ENCODE data around the gene LEMD3. TPM values are rescaled to one million over a fixed set of nuclear protein-coding genes. Genes with fewer than 3 reads are reported as not detected.

LEMD3 gene
- total RNA-seq, 1 donor from 2014 or later: 44.4 TPM

DNA sequence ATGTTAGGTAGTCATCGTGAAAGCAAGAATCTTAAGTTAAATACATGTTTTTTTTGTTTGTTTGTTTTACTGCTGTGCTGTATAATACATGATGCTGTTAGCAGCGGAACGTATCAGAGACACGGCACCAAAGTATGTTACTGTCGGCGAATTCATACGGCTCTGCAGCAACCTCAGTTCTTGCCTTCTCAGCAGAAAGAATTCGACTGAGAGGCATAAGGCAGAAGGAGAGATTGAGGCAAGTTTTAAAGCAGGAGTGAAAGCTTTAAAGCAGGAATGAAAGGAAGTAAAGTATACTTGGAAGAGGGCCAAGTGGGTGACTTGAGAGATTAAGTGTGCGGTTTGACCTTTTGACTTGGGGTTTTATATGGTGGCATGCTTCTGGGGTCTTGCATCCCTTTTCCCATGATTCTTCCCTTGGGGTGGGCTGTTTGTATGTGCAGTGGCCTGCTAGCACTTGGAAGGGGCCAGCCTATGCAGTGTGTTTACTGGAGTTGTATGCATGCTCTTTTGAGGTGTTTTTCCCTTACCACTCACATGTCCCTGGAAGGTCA lies 23.7 kb downstream of the LEMD3 start:
- Mint-ChIP-seq H3K4me1 (peaks cover 22% of the 10 kb centered on the region), H3K36me3 (peaks cover 24% of the 10 kb centered on the region), H3K9me3 (peaks cover 20% of the 10 kb centered on the region), H3K27me3 (ENCODE audit: low read depth) (no peaks in the 10 kb centered on the region), H3K4me3 (no peak overlapping the region), H3K27ac (peak overlapping the region; percentile 86)
- TF ChIP-seq, protein P1, sequence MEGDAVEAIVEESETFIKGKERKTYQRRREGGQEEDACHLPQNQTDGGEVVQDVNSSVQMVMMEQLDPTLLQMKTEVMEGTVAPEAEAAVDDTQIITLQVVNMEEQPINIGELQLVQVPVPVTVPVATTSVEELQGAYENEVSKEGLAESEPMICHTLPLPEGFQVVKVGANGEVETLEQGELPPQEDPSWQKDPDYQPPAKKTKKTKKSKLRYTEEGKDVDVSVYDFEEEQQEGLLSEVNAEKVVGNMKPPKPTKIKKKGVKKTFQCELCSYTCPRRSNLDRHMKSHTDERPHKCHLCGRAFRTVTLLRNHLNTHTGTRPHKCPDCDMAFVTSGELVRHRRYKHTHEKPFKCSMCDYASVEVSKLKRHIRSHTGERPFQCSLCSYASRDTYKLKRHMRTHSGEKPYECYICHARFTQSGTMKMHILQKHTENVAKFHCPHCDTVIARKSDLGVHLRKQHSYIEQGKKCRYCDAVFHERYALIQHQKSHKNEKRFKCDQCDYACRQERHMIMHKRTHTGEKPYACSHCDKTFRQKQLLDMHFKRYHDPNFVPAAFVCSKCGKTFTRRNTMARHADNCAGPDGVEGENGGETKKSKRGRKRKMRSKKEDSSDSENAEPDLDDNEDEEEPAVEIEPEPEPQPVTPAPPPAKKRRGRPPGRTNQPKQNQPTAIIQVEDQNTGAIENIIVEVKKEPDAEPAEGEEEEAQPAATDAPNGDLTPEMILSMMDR (IDR thresholded peaks at IDR 0.05; ENCODE audit: unreplicated experiment): no peak
- no peak for DNase-seq (ENCODE audit: low spot score in 2 of 2, unreplicated experiment in 2 of 2)

DNA sequence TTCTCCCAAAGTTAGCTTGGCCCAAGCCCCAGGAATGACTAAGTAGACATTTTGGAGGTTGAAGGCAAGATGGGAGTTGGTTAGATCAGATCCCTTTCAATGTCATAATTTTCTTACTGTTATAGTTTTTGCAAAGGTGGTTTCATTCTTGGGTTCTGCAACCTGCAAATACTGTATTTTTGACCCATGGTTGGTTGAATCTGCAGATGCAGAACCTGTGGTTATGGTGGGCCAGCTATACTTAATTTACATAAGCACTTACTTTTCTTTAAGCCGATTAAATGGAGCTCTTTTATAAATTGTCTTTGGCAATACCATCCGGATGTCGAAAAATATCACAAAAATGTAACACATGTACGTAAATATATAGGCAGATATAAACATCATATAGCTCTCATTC lies 25.6 kb downstream of the LEMD3 start:
- H3K36me3 Mint-ChIP-seq: peaks cover 24% of the 10 kb centered on the region
- no peaks in the 10 kb centered on the region for H3K27me3 Mint-ChIP-seq (ENCODE audit: low read depth)
- no peak overlapping the region for H3K4me3 Mint-ChIP-seq
- TF ChIP-seq, protein P1 (IDR thresholded peaks at IDR 0.05; ENCODE audit: unreplicated experiment): no peak
- H3K27ac Mint-ChIP-seq: no peak overlapping the region
- no peak for DNase-seq (ENCODE audit: low spot score in 2 of 2, unreplicated experiment in 2 of 2)
- peaks cover 20% of the 10 kb centered on the region for H3K9me3 Mint-ChIP-seq
- H3K4me1 Mint-ChIP-seq: peaks cover 22% of the 10 kb centered on the region

DNA sequence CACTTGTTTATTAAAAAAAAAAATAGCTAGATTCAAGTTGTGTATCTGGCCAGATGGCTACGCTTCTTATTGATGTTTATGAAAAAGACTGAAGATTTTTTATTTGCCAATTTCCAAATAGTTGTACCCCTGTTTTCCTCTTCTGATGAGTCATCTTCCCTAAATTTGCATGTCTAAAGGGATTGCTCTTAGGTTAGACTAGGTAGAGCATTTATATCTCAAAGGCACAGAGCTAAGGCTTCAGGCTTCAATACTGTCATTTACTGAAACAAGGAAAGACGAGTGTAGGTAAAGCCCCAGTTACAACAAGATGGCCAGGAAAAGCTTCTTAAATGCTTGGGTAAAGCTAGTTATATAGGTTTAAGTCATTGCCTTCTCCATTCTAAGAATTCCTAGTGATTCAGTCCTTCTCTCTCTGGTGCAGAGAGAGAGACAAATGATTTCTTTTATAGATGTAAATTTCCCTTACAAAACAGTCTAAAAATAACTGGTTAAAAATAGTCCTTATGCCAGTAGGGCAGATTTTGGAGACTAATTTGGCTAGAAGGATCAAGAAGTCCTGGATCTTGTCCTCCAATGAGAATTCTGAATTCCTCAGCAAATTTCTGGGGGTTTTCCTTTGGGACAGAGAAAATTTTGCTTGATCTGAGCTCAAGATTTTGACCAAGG lies 26.1 kb downstream of the LEMD3 start:
- H3K4me1 Mint-ChIP-seq: peaks cover 23% of the 10 kb centered on the region
- H3K27ac Mint-ChIP-seq: no peak overlapping the region
- no peak overlapping the region for H3K4me3 Mint-ChIP-seq
- peaks cover 24% of the 10 kb centered on the region for H3K9me3 Mint-ChIP-seq
- H3K27me3 Mint-ChIP-seq (ENCODE audit: low read depth): no peaks in the 10 kb centered on the region
- TF ChIP-seq, protein P1 (IDR thresholded peaks at IDR 0.05; ENCODE audit: unreplicated experiment): no peak
- no peak for DNase-seq (ENCODE audit: low spot score in 2 of 2, unreplicated experiment in 2 of 2)
- H3K36me3 Mint-ChIP-seq: peaks cover 28% of the 10 kb centered on the region

DNA sequence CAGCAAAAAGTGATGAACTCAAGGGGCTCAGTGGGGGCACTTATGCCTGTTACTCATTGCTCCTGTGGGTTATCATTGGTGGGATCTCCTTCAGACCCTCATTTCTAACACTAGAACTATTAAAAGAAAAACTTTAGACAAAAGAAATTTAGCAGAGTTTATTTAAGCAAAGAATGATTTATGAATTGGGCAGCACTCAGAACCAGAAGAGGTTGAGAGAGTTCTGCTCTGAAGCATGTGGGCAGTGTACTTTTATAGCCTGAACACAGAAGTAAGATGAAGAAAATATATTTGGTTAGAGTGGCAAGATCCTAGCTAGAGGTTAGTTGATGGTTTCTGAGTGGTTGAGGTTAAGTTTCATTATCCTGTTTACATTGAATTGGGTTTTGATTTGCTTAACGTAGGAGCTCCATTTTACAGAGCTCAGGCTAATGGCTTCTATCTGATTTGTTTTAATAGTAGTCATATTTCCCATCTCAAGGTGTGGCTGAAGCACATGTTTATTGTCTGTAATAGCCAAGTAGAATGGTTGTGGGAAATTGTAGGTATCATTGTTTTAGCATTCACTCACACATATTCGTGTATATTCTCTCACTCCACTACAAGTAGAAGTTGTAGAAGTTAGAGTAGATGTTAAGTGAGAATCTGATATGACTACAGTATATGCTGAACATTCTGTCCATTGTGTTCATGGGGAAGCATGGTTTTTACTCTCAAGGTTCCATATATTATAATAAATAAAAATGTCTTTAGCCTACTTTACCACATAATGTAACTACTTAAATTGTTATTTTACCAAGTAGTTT lies 27.6 kb downstream of the LEMD3 start:
- Mint-ChIP-seq H3K9me3 (peaks cover 30% of the 10 kb centered on the region), H3K27ac (no peak overlapping the region), H3K4me1 (peaks cover 18% of the 10 kb centered on the region), H3K27me3 (ENCODE audit: low read depth) (no peaks in the 10 kb centered on the region), H3K36me3 (peaks cover 29% of the 10 kb centered on the region), H3K4me3 (no peak overlapping the region)
- TF ChIP-seq, protein P1 (IDR thresholded peaks at IDR 0.05; ENCODE audit: unreplicated experiment): no peak
- DNase-seq (ENCODE audit: low spot score in 2 of 2, unreplicated experiment in 2 of 2): no peak

DNA sequence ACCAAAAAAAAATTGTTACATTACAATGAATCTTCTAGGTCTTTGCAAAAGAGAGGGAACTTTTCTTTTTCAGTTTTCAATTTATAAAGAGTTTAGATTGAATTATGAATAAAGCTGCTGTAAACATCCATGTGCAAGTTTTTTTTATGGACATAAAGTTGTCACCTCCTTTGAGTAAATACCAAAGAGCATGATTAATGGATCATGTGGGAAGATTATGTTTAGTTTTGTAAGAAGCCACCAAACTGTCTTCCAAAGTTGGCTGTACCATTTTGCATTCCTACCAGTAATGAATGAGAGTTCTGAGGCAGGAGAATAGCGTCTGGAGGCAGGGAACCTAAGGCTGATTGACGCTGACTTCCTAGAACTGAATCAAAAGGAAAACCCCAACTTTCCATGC lies 30.2 kb downstream of the LEMD3 start:
- TF ChIP-seq, protein P1 (IDR thresholded peaks at IDR 0.05; ENCODE audit: unreplicated experiment): no peak
- Mint-ChIP-seq H3K9me3 (peaks cover 43% of the 10 kb centered on the region), H3K27me3 (ENCODE audit: low read depth) (no peaks in the 10 kb centered on the region), H3K4me1 (peaks cover 9% of the 10 kb centered on the region), H3K27ac (no peak overlapping the region), H3K4me3 (no peak overlapping the region), H3K36me3 (peaks cover 36% of the 10 kb centered on the region)
- no peak for DNase-seq (ENCODE audit: low spot score in 2 of 2, unreplicated experiment in 2 of 2)

Data from mesothelial cell of epicardium (in vitro differentiated cells).